GM18511 (cell line): Measurements from ENCODE around the gene KLHL6.
"Not testable (repeated sequence)": the region's sequence is repeated elsewhere in the genome, so short reads cannot be mapped to it uniquely, and the experiment has no call there.

Experiments
- ATAC-seq: cut with Tn5 transposase; IDR thresholded peaks from one replicate; pipeline ENCODE4 v1.9.1; 2021; ENCODE audit warnings: mild to moderate bottlenecking, moderate library complexity; ENCODE audit not compliant: unreplicated experiment

KLHL6 gene

GRCh38 chr3:183455089-183455488 lies 100.4 kb downstream of the KLHL6 start:
- ATAC-seq, result no peak

DNA sequence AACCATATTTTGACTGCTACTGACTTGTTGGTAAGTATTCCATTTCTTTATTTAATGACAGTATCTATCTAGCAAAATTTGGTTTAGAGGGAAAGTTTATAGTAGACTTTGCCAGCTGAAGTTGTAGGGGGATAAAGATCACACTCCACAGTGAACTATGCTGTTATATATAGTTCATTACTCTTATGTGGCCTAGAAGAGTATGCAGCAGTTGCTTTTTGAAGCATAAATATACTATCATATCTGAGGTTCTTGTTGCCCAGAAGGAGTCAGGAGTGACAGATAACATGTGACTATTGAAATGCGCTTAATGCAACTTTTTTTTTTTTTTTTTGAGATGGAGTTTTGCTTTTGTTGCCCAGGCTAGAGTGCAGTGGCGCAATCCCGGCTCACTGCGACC lies 101.4 kb downstream of the KLHL6 start:
- ATAC-seq, result no peak

GRCh38 chr3:183449791-183450190 lies 105.7 kb downstream of the KLHL6 start:
- ATAC-seq, result no peak

- ATAC-seq, result no peak
These were observed 106.1 kb downstream of the KLHL6 start for GRCh38 chr3:183449391-183449790.

GRCh38 chr3:183448369-183449128 lies 107.0 kb downstream of the KLHL6 start:
- ATAC-seq, result no peak

DNA sequence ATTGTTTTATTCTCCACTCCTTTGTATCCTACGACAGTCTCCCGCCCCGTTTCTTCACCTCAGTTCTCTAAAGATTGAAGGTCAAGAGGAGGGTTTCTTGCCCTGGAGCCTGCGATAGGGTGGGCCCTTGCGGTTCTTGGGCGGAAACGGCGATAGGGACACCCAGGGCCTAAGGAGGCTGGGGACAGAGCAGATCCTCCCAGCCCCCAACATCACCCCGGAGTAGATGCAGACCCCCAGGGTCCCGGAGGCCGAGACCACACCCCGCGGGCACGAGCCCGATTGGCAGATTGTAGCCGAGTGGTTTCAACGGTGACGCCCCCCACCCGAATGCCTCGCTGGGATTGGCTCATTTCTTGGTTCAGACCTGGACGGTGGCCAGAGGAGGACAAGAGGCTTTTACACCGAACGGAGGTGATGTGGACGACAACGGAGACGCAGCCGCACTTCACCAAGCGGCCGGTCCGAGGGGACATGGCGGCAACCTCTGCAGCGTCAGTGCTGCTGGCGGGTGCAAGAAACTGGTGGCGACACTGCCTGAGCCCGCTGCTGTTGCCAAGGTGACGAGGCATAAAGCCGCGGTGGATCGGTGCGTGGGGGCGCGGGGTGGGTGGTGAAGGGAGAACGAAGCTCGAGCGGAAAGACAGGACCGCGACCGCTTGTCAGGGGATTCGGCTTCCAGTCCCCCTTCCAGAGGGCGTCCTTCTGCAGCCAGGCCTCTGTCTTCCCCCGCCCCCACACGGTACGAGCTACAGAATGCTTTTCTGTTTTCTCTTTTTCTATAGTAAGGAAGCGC lies 108.1 kb downstream of the KLHL6 start:
- ATAC-seq, result peak; percentile 89

DNA sequence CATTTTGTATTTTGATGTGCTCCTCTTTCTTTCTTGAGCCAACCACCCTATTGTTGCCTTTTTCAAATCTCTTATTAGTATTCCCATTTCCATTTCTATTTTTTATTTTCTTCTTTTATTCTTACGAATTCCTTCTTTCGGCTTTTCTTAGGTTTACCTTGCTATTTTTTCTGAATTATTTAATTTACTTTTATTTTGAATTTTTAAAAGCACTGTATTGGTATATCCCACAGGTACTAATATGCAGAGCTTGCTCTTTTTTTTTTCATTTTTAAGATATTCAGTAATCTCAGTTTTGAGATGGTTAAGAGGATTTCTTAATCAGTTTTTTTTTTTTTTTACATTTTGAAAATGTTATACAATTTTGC lies 108.7 kb downstream of the KLHL6 start:
- ATAC-seq, result no peak

- no peak for ATAC-seq
These were observed 110.8 kb downstream of the KLHL6 start for GRCh38 chr3:183444748-183445147.

DNA sequence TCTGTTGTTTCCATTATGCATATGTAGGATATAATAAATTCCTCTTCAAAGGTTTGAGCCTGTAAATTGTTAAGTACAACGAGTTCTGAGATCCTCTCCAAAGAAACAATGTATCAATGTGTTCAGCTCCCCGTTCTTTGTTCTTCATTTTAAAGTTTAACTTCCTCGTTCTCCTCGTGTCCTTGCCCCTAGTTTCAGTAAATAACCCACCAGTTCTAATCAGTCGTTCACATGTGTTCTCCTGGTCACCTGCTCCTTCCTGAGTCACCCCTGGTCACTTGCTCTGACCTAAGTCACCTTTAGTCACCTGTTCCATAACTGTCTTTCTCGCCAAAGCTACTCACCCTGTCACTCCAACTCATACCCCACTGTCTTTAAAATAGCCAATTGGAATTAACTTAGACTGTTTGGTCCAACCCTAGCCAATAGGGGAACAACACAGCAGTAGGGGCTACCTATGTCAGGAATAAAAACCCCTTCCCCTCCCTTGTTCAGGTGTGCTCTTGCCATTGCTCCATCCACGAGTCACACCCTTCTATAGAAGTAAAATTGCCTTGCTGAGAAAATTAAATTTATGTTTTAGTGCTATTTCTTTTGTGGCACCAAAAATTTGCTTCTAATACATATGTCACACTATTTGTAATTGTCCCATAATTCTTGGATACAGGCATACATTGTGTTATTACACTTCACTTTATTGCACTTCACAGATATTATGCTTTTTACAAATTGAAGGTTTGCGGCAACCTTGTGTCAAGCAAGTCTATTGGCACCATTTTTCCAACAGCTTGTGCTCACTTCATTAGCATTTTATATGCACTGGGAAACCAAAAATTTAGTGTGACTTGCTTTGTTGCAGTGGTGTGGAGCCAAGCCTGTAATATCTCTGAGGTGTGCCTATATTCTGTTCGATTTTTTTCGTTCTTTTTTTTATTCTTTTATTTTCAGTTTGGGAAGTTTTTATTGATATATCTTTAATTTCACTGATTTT lies 111.8 kb downstream of the KLHL6 start:
- ATAC-seq, result no peak

GRCh38 chr3:183442994-183443393 lies 112.5 kb downstream of the KLHL6 start:
- ATAC-seq, result no peak

DNA sequence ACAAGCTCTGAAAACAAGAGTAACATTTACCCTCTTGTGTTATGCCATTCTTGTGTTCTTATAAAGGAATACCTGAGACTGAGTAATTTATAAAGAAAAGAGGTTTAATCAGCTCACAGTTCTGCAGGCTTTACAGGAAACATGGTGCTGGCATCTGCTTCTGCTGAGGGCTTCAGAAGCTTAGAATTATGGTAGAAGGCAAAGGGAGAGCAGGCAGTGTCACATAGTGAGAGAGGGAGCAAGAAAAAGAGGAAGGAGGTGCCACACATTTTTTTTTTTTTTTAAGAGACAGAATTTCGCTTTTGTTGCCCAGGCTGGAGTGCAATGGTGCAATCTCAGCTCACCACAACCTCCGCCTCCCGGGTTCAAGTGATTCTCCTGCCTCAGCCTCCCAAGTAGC lies 115.0 kb downstream of the KLHL6 start:
- ATAC-seq, result not testable (repeated sequence)

DNA sequence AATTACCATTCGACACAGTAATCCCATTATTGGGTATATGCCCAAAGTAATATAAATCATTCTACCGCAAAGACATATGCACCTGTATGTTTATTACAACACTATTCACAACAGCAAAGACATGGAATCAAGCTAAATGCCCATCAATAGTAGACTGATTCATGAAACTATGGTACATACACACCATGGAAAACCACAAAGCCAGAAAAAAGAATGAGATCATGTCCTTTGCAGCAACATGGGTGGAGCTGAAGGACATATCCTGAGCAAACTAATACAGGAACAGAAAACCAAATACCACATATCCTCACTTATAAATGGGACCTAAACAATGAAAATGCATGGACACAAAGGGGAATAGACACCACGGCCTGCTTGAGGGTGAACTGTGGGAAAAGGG lies 116.0 kb downstream of the KLHL6 start:
- ATAC-seq, result no peak

GRCh38 chr3:183438735-183439134 lies 116.8 kb downstream of the KLHL6 start:
- no peak for ATAC-seq

- ATAC-seq, result peak; percentile 48
These were observed 117.6 kb downstream of the KLHL6 start for GRCh38 chr3:183437666-183438564.
